B cell (primary cell): ENCODE data around the gene WIPF1.

Source experiments
- EZH2 ChIP-seq: IDR thresholded peaks from 2 replicates; pipeline ENCODE4 v1.6.1; 2012; ENCODE audit warnings: borderline replicate concordance, low read depth, mild to moderate bottlenecking, moderate library complexity, low read length; ENCODE audit not compliant: insufficient read depth, poor library complexity, severe bottlenecking
- TF ChIP-seq, protein P1 (sequence below): fragments of 200-600 bp; IDR thresholded peaks from one replicate; pipeline ENCODE4 v1.8.0; 2022; ENCODE audit warnings: antibody characterized with exemption, mild to moderate bottlenecking

DNA sequence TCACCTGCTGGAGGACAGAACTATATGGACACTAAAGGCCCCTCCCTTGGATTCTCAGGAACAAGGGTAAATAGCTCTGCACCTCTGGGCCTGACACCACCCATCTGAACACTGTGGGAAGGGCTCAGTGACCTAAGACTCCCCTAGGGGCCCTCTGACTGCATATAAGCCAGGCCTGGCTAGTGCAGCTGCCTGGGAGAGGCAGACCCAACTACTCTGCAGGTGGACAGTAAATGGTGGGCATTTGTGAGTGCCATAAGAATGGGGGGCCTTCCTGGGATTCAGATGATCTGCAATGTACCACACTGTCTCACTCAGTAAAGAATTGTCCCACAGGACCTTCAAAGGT lies 11.2 kb upstream of the WIPF1 start:
- TF ChIP-seq, protein P1, sequence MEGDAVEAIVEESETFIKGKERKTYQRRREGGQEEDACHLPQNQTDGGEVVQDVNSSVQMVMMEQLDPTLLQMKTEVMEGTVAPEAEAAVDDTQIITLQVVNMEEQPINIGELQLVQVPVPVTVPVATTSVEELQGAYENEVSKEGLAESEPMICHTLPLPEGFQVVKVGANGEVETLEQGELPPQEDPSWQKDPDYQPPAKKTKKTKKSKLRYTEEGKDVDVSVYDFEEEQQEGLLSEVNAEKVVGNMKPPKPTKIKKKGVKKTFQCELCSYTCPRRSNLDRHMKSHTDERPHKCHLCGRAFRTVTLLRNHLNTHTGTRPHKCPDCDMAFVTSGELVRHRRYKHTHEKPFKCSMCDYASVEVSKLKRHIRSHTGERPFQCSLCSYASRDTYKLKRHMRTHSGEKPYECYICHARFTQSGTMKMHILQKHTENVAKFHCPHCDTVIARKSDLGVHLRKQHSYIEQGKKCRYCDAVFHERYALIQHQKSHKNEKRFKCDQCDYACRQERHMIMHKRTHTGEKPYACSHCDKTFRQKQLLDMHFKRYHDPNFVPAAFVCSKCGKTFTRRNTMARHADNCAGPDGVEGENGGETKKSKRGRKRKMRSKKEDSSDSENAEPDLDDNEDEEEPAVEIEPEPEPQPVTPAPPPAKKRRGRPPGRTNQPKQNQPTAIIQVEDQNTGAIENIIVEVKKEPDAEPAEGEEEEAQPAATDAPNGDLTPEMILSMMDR = no peak
- no peak for TF ChIP-seq EZH2
